KMS-11 (cell line): ENCODE results near the gene PPHLN1.

Experiments
- H2AFZ ChIP-seq: fragments of 200-600 bp; sonication (generic); 2 replicates; pipeline ENCODE4 v1.6.1; 2016; ENCODE audit warnings: antibody characterized with exemption, mixed run types, low read depth
- H3K27ac ChIP-seq: fragments of 200-600 bp; sonication (generic); 2 replicates; pipeline ENCODE4 v1.6.1; 2016; ENCODE audit warnings: mild to moderate bottlenecking, mixed run types
- H3K27me3 ChIP-seq: fragments of 200-600 bp; sonication (generic); 2 replicates; pipeline ENCODE4 v1.6.1; 2017; ENCODE audit warnings: mild to moderate bottlenecking, low read depth, mixed run types, moderate library complexity; ENCODE audit not compliant: insufficient read depth
- H3K36me3 ChIP-seq: fragments of 200-600 bp; sonication (generic); 2 replicates; pipeline ENCODE4 v1.6.1; 2017; ENCODE audit warnings: mild to moderate bottlenecking, mixed run types; ENCODE audit not compliant: insufficient read depth
- H3K4me1 ChIP-seq: fragments of 200-600 bp; sonication (generic); 2 replicates; pipeline ENCODE4 v1.6.1; 2016; ENCODE audit warnings: mild to moderate bottlenecking, low read depth, mixed run types; ENCODE audit not compliant: poor library complexity, severe bottlenecking
- H3K4me2 ChIP-seq: fragments of 200-600 bp; sonication (generic); 2 replicates; pipeline ENCODE4 v1.7.0; 2016; ENCODE audit warnings: mild to moderate bottlenecking, mixed run types
- H3K4me3 ChIP-seq: fragments of 200-600 bp; sonication (generic); IDR thresholded peaks from 2 replicates; pipeline ENCODE4 v1.6.1; 2017; ENCODE audit warnings: low read depth, low read length, mixed read lengths; ENCODE audit not compliant: insufficient read depth
- H3K79me2 ChIP-seq: fragments of 200-600 bp; sonication (generic); 2 replicates; pipeline ENCODE4 v1.6.1; 2016; ENCODE audit warnings: low read depth, mixed run types; ENCODE audit not compliant: insufficient read depth
- H3K9ac ChIP-seq: fragments of 200-600 bp; sonication (generic); 2 replicates; pipeline ENCODE4 v1.6.1; 2016; ENCODE audit warnings: mild to moderate bottlenecking, mixed run types
- H4K20me1 ChIP-seq: fragments of 200-600 bp; sonication (generic); 2 replicates; pipeline ENCODE4 v1.6.1; 2016; ENCODE audit warnings: mild to moderate bottlenecking, mixed run types; ENCODE audit not compliant: insufficient read depth
- TF ChIP-seq, protein P1 (sequence below): fragments of 200-600 bp; sonication (generic); conservative IDR thresholded peaks from 2 replicates; pipeline ENCODE4 v1.6.1; 2017; ENCODE audit warnings: low read depth, mild to moderate bottlenecking, antibody characterized with exemption, low read length, moderate library complexity, mixed read lengths

PPHLN1 gene

GRCh38 chr12:42432517-42433140, 106.7 kb downstream of the PPHLN1 start:
- no peak overlapping the region for H3K4me3 ChIP-seq
- H3K27ac ChIP-seq: no peak overlapping the region
- H3K9ac ChIP-seq: no peak overlapping the region
- no peaks in the 10 kb centered on the region for H4K20me1 ChIP-seq
- H3K4me1 ChIP-seq: no peaks in the 10 kb centered on the region
- no peaks in the 10 kb centered on the region for H3K79me2 ChIP-seq
- TF ChIP-seq, protein P1, sequence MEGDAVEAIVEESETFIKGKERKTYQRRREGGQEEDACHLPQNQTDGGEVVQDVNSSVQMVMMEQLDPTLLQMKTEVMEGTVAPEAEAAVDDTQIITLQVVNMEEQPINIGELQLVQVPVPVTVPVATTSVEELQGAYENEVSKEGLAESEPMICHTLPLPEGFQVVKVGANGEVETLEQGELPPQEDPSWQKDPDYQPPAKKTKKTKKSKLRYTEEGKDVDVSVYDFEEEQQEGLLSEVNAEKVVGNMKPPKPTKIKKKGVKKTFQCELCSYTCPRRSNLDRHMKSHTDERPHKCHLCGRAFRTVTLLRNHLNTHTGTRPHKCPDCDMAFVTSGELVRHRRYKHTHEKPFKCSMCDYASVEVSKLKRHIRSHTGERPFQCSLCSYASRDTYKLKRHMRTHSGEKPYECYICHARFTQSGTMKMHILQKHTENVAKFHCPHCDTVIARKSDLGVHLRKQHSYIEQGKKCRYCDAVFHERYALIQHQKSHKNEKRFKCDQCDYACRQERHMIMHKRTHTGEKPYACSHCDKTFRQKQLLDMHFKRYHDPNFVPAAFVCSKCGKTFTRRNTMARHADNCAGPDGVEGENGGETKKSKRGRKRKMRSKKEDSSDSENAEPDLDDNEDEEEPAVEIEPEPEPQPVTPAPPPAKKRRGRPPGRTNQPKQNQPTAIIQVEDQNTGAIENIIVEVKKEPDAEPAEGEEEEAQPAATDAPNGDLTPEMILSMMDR: no peak
- no peaks in the 10 kb centered on the region for H3K36me3 ChIP-seq
- H3K27me3 ChIP-seq: no peaks in the 10 kb centered on the region
- H2AFZ ChIP-seq: no peak overlapping the region
- no peak overlapping the region for H3K4me2 ChIP-seq

DNA sequence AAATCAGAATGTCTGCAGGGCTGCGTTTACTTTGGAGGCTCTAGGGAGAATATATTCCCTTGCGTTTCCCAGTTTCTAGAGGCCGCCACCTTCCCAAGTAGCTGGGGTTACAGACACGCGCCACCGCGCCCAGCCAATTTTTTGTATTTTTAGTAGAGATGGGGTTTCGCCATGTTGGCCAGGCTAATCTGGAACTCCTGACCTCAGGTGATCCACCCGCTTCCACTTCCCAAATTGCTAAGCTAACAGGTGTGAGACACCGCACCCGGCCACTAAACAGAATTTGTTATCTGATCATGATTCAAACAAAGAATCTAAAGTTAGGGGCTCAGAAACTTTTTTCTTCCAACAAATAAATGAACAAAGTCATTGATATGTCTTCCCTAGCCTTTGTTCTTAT, 114.6 kb downstream of the PPHLN1 start:
- TF ChIP-seq, protein P1: no peak
- Histone ChIP-seq H3K36me3 (peaks cover 4% of the 10 kb centered on the region; the same call in 1 of the 2 replicates), H3K27ac (no peak overlapping the region), H3K4me1 (no peaks in the 10 kb centered on the region), H3K4me2 (no peak overlapping the region), H3K27me3 (no peaks in the 10 kb centered on the region), H3K79me2 (no peaks in the 10 kb centered on the region), H3K4me3 (no peak overlapping the region), H2AFZ (no peak overlapping the region), H4K20me1 (no peaks in the 10 kb centered on the region), H3K9ac (no peak overlapping the region)

DNA sequence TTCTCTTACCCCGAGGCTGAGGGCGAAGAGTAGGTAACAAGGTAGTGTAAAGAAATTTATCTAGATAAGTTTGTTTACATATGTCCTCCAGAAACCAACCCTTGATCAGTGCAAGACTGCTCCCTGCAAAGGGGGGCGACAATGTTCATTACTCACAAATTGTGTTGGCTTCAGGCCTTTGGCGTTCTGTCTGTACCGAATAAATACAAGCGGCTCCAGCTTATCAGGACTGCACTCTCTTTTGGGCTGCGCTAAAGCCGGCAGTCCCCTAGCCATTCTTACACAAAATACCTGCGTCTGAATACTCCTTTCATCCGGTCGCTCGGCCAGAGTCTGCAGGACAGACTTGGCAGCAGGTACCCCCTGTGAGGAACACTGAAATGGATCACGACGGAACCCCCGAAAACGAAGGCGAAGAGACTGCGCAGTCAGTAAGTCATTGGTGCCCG, 116.4 kb downstream of the PPHLN1 start:
- Histone ChIP-seq H3K79me2 (no peaks in the 10 kb centered on the region), H3K9ac (no peak overlapping the region), H3K36me3 (peaks cover 4% of the 10 kb centered on the region; the same call in 1 of the 2 replicates), H3K4me2 (no peak overlapping the region), H2AFZ (no peak overlapping the region), H3K27me3 (no peaks in the 10 kb centered on the region), H3K4me1 (no peaks in the 10 kb centered on the region), H3K27ac (no peak overlapping the region), H4K20me1 (no peaks in the 10 kb centered on the region), H3K4me3 (no peak overlapping the region)
- TF ChIP-seq, protein P1: no peak

DNA sequence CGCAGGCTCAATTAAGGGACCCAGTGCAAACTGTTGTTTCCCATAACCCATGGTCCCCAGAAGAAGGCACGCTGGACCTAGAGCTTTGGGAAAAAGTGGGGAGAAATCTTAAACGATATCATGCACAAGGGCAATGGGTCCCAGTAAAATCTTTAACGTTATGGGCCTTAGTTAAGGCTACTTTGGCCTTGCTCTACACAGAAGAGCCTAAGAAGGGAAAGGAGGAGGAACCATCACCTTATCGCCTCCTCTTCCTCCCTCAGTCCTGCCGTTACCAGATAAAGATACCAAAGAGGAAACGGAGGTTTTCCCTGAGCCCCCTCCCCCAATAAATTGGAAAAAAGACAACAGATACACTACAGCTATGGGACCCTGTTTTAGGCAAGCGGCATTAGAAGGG, 116.9 kb downstream of the PPHLN1 start:
- no peak overlapping the region for H3K27ac ChIP-seq
- no peaks in the 10 kb centered on the region for H3K79me2 ChIP-seq
- no peak overlapping the region for H3K9ac ChIP-seq
- H3K36me3 ChIP-seq: peaks cover 4% of the 10 kb centered on the region; the same call in 1 of the 2 replicates
- no peaks in the 10 kb centered on the region for H3K4me1 ChIP-seq
- no peaks in the 10 kb centered on the region for H4K20me1 ChIP-seq
- H3K4me3 ChIP-seq: no peak overlapping the region
- H3K27me3 ChIP-seq: no peaks in the 10 kb centered on the region
- H3K4me2 ChIP-seq: no peak overlapping the region
- TF ChIP-seq, protein P1: no peak
- H2AFZ ChIP-seq: no peak overlapping the region
